ENCODE measurements around the gene ABHD14A.
"Not testable (repeated sequence)": the region's sequence is repeated elsewhere in the genome, so short reads cannot be mapped to it uniquely, and the experiment has no call there.

ABHD14A gene

GRCh38 chr3:51974963-51975851, at the start of gene ABHD14A:
TSS of gene ABHD14A (plus strand) at chr3:51975064. CDS start at chr3:51975136, 72 bp downstream.
- peak; percentile 80 for DNase-seq

DNA sequence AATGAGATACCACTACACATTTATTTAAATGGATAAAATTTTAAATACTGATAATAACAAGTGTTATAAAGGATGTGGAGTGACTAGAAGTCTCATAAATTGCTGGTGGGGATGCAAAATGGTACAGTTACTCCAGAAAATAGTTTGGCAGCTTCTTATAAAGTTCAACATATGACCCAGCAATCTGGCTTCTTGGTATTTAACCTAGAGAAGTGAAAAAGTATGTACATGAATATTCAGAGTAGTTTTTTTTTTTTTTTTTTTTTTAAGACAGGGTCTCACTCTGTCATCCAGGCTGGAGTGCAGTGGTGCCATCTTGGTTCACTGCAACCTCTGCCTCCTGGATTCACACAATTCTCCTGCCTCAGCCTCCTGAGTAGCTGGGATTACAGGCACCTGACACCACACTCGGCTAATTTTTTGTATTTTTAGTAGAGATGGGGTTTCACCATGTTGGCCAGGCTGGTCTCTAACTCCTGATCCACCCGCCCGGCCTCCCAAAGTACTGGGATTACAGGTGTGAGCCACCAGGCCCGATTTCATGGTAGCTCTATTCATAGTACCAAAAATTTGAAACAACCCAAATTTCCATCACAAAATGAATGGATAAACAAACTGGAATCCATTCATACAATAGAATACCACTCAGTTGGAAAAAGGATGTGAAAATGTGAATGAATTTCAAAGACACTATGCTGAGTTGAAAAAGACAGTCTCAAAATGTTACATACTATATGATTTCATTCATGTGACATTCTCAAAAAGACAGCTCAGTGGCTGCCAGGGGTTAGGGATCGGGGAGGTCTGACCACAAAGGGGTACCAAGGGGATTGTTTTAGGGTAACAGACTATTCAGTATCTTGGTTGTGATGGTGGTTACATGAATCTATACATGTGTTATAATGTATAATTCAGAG, 47.5 kb upstream of the ABHD14A start:
- no peak for DNase-seq

DNA sequence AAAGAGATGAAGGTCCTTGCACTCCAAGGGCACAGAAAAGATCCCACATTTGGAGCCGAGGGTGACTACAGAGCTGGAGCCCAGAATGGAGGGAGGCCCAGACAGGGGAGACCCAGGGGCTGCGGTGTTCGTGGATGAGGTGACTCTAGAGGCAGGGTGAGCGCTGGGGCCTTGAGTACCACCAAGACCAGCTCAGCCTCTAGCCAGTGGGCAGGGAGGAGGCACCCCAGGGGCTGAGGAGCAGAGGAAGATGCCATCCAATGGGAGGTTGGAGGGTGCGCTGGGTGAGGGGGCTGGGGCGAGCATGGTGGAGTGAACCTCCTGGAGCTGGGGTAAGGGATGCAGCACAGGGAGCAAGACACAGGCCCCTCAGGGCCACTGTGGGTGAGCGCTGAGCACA, 46.4 kb upstream of the ABHD14A start:
- no peak for DNase-seq

- not testable (repeated sequence) for DNase-seq
Observed at GRCh38 chr3:51928981-51929380, 45.9 kb upstream of the ABHD14A start.

DNA sequence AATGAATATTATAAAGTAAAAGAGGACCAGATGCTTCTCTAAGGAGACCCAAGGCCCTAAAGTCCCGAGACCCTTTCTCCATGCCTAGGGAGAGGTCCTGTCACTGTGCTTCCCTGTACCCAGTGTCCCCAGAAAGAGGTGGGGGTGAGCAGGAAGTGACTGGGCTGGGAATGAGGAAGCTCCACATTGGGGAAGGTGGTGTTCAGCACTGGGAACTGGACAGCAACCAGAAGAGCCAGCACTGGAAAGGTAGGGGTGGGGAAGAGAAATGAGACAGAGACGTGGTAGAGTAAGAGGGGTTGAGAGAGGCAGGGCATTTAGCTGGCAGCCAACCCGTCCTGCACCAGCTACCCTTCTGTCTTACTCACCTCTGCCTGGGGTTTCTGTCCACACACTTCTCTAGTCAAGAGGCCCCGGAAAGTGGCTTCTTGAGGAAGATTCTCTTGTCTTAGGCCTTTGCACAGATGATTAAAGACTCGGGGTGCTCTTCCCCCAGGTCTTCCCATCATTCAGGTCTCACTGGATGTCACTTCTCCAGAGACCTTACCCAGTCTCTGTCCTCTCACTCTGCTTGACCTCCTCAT, 45.4 kb upstream of the ABHD14A start:
- DNase-seq = no peak

DNA sequence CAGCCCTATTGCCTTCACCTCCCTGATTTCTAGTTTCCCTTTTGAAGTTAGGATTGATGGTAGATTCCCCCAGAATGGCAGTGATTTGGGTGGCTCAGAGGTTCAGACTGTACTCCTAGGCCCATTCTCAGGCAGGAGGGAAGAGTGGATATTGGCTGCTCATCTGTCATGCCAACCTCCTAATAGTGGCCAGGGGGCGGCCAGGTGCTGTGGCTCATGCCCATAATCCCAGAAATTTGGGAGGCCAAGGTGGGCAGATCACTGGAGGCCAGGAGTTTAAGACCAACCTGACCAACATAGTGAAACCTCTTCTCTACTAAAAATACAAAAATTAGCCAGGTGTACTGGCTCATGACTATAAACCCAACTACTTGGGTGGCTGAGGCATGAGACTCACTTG, 44.4 kb upstream of the ABHD14A start:
- DNase-seq = no peak

DNA sequence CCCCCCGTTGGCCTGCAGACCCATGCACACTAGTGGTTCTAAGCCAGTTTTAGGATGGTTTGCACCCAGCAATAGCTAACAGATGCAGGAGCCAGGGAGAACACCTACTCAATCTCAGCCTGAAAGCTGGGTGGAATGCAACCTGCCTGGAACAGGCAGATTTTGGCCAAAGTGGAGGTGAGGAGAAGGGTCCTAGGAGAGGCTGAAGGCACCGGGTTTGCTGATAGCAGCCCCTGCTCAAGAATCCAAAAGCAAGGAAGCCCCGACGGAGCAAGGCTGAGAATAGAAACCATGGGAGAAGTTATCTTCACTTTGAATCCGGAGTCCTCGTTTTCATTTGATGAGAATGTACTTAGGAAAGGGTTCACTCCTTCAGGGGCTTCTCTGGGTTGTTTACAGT, 43.1 kb upstream of the ABHD14A start:
- DNase-seq = no peak

GRCh38 chr3:51932471-51933370, 42.1 kb upstream of the ABHD14A start:
- DNase-seq = no peak

- no peak for DNase-seq
Observed at GRCh38 chr3:51933471-51934138, 41.3 kb upstream of the ABHD14A start.

DNA sequence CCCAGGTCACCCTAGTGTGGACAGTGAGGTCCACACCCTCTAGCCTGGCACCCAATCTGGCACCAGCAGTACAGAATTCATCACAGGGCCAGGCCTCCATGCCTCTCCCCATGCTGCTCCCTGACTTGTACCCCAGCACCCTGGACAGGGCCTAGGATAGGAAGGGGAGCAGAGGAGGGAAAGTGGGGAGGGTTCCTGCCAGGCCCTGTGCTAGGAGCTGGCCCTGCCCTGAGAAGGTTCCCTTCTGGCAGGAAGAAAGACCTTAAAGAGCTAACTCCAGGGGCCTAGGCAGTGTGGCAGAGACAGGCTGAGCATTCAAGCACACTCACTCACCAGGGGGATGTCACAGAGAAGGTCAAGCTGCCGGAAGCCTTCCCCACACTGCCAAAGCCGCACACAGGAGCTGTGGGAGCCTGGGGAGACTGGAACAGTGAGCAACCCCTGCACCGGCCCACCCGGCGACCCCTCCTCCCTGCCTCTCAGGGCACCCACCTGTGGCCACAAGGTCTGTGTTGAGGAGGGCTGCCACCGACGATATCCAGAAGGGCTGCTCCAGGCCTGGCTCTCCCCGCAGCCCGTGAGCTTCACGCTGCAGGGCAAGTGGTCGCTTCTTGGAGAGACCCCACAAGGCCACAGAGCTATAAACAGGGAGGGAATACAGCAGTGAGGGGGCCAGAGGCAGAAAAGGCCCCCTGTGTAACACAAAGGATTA, 40.6 kb upstream of the ABHD14A start:
- DNase-seq = no peak

GRCh38 chr3:51934991-51935885, 39.6 kb upstream of the ABHD14A start:
- DNase-seq = no peak

DNA sequence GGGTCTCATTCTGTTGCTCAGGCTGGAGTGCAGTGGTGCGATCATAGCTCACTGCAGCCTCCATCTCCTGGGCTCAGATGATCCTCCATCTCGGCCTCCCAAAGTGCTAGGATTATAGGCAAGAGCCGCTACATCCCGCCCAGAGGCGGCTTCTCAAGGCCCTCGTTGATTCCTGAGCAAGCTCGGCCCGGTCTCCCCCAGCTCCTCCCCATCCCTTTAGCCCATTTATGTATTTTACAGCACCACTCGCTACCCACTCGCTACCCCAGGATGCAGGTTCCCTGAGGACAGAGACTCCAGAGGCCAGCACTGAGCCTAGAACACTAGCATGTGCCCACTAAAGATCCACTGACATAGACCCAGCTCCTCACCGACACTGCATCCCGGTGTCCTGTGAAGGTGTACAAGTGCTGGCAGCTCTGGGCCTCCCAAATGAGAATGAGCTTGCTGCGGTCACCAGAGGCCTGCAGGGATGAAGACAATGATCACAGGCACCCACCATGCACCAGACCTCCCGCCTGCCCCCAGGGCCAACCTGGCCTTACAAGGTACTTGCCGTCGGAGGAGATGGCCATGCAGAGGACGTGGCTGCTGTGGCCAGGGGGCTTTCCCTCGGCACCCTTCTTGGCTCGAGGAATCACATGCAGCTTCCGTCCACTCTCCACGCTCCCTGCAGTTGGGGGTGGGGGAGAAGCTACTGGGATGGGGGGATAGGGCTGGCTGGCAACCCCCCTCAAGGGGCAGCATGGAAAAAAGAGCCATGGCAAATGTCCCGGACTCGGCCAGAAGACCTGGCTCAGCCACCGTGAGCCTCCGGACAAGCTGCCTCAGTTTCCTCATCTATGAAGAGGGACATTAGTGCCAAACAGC, 38.7 kb upstream of the ABHD14A start:
- no peak for DNase-seq

DNA sequence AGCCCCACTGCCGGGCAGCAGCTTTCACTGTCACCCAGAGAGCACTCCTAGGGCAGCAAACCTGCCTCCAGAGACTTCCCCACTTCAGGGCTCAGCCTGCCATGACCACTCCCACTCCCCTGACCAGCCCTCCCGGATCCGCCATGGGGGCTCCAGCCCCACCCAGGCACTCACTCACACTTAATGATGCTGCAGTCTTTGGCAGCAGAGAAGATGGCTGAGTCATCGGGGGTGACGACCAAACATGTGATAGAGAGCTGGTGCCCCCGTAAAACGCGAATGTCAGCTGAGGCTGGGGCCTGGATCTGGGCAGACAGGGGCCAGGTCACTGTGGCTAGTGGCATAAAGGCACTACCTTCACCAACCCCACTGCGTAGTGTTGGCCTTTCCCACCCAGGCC, 37.9 kb upstream of the ABHD14A start:
- no peak for DNase-seq

DNA sequence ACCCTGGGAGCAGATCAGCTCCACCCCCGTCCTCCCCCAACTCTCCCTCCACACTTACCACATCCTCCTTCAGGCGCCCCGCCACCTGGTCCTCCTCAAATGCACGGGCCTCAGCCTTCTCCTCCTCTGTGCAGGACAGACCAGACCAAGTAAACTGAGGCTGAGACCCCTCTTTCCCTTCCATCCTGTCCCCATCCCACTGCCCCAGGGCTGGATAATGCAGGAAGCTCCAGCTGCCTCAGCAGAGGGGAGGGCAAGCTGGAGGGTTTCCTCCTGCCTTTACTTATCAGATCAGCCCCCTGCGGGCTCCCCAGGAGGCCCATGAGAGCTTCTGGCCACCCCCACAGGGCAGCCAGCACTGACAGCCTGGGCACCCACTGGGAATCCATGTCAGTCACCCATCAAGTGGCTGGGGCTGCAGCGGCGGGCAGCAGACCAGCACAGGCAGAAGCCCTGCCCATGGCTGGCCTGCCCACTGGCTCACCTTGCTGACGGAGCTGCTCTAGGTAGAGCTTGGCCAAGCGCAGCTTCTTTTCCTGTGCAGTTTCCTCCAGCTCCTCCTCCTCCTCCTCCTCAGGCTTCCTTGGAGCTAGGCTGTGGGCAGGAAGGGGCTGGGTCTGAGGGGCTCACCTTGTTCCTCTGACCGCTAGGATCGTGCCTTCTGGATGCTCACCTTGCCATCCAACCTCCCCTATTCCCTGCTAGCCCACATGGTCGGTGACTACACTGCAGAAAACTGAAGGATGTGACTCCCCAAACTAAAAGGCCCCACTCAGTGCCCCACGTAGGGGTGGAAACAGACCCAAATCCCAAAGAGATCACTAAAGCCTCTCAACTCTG, 37.0 kb upstream of the ABHD14A start:
- no peak for DNase-seq

DNA sequence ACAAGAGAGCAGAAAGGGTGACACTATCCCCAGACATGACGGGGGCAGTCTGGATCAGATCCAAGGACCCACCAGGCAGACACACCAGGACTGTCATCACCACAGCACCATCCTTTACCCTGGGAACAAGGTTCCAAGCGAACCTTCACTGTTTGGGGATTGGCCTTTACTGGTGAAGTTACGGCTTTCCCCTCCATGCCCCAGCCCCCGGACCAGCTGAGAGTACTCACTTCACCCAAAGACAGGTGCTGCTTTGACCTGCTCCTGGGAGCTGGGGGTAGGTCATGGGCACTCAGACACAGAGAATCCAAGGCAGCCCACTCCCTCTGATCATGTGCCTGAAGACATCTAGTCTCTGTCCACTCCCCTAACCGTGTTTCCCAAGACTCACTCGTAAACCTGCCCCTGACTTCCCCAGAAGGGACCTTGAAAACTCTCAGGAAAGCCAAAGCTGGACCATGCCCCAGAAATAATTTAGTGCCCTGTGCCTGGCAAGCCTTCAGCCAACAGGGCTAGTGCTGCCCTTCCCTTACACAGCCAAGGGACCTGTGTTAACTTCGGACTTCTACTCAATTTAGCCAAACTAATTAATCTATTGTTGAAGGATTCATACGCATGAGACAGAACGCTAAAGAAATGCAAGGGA, 36.0 kb upstream of the ABHD14A start:
- DNase-seq = no peak

GRCh38 chr3:51940648-51941462, 34.0 kb upstream of the ABHD14A start:
- no peak for DNase-seq

DNA sequence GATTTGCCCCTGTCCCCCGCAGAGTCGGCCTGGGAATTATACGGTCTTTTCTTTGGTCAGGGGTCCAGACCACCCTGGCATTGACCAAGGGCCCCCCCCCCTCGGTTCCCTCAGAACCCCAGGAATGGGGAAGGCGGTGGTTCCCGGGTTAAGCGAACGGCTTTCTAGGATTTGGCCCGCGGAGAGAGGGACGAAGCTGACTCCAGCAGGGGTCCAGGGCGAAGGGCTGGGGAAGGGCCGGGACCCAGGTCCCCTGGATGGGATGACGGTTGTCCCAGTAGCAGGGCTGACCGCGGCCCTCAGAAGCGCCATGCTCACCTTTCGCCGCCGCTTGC, 33.4 kb upstream of the ABHD14A start:
- no peak for DNase-seq
